GM12873 (cell line): Measurements from ENCODE around the gene CHTF18.

Source experiments
- TF ChIP-seq, protein P1 (sequence below): IDR thresholded peaks from 2 replicates; pipeline ENCODE4 v1.5.1; 2012; ENCODE audit warnings: low read depth, mild to moderate bottlenecking, moderate library complexity, low read length, control low read depth; ENCODE audit not compliant: insufficient read depth; ENCODE audit errors: missing control alignments

The CHTF18 gene

GRCh38 chr16:774086-775001, 14.1 kb upstream of the CHTF18 start:
- TF ChIP-seq, protein P1, sequence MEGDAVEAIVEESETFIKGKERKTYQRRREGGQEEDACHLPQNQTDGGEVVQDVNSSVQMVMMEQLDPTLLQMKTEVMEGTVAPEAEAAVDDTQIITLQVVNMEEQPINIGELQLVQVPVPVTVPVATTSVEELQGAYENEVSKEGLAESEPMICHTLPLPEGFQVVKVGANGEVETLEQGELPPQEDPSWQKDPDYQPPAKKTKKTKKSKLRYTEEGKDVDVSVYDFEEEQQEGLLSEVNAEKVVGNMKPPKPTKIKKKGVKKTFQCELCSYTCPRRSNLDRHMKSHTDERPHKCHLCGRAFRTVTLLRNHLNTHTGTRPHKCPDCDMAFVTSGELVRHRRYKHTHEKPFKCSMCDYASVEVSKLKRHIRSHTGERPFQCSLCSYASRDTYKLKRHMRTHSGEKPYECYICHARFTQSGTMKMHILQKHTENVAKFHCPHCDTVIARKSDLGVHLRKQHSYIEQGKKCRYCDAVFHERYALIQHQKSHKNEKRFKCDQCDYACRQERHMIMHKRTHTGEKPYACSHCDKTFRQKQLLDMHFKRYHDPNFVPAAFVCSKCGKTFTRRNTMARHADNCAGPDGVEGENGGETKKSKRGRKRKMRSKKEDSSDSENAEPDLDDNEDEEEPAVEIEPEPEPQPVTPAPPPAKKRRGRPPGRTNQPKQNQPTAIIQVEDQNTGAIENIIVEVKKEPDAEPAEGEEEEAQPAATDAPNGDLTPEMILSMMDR, result no peak

DNA sequence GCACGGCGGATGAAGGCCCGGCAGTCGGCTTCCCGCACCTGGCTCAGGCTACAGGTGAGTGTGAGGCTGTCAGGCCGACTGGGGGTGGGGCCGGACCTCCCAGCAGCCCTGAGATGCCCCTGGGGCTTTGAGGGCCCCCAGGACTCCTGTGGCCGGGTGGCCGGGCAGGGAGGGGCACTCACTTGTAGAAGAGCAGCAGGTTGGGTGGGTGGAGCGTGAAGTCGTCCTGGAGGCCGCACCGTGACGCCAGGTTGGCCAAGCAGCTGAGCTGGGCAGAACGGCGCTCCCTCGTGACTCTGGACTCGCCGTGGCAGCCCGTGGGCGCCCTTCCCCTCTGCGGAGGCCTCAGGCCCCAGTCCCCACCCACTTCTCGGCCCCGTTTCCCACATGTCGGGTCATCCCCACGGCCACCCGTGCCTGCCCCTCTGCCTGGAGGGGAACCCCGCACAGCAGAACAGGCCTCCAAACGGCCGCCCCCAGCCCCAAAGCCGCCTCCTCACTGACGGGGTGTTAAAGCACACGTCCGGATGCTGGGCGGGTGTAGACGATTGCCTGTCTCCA, 13.1 kb upstream of the CHTF18 start:
- TF ChIP-seq, protein P1, result no peak

DNA sequence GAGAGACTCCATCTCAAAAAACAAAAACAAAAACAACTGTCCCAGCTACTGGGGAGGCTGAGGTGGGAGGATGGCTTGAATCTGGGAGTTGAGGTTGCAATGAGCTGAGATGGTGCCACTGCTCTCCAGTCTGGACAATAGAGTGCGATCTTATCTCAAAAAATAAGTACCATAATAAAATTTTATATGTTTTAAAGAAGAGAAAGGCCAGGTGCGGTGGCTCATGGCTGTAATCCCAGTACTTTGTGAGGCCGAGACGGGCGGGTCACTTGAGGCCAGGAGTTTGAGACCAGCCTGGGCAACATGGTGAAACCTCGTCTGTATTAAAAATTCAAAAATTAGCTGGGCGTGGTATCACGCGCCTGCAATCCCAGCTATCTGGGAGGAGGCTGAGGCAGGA, 11.6 kb upstream of the CHTF18 start:
- TF ChIP-seq, protein P1, result no peak

DNA sequence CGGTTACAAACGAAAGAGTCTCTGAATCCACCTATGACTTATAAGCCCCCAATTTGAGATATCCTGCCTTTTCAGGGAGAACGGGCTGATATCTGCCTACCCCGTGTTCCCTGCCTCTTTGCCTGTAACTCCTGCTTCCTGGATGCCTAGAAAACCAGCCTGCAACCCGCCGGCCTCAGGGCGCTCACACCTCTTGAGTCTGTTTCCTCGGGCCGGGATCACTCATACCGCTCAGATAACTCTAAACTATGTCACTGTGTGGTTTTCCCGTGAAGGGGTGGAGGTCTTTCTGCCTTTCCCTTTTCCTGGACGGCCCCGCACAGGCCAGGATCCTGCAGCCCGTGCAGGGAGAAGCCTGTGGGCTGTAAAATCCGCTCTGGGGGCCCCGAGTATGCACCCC, 10.6 kb upstream of the CHTF18 start:
- TF ChIP-seq, protein P1, result no peak

GRCh38 chr16:778447-778846, 10.0 kb upstream of the CHTF18 start:
- TF ChIP-seq, protein P1, result no peak

- TF ChIP-seq, protein P1, result no peak
Measured at GRCh38 chr16:778909-779527, 9.4 kb upstream of the CHTF18 start.

- TF ChIP-seq, protein P1, result no peak
Measured at GRCh38 chr16:779561-779960, 8.9 kb upstream of the CHTF18 start.
